ENCODE data around the gene KRT33B.
A peak's percentile ranks its signal among the peaks of the same experiment; 100 is the strongest.

The KRT33B gene

GRCh38 chr17:41325126-41325525 is 44.5 kb downstream of the KRT33B start:
- DNase-seq (ENCODE audit: low spot score), result no peak

DNA sequence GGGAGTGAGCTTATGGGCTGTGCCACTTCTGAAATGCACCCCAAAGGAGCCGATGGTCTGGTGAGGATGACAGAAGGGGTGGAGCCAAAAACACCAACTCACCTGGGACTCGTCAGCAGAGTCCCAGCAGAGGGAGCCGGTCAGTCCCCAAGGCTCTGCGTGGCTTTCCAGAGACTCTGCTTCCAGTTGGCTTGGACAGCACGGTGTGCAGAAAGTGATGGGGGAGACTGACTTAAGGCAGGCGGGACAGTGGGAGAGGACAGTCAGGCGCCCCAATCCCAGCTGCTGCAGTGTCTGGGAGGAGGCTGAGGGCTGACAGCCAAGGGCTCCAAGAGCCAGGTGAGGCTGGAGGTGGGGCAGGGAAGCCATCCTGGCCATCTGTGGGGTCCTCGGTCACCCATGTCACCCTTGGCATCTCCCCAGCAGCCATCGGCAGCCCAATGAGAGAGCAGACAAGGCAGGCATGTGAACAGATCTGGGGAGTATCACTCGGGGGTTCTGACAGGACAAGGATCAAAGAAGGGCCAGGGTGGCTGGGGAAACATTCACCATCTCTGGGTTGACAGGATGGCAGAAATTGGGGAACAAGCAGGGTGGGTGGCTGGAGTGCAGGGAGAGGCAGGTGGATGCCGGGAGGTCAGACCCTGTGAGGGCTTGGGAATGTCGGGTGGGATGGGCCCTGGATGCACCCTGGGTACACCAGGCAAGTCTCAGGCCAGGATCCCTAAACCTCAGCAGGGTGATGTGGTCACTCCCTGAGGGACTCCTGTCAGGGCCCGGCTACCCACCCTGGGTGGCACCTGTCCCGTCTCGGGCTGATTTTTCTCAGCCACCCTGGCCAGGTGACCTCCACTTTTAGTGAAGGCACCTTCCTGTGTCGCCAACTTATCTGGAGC is 45.2 kb downstream of the KRT33B start:
- DNase-seq (ENCODE audit: low spot score), result peak; percentile 45

- DNase-seq (ENCODE audit: low spot score), result no peak
These were observed 46.4 kb downstream of the KRT33B start for GRCh38 chr17:41322903-41323895.

- DNase-seq (ENCODE audit: low spot score), result peak; percentile 36
These were observed 47.3 kb downstream of the KRT33B start for GRCh38 chr17:41322094-41322902.

DNA sequence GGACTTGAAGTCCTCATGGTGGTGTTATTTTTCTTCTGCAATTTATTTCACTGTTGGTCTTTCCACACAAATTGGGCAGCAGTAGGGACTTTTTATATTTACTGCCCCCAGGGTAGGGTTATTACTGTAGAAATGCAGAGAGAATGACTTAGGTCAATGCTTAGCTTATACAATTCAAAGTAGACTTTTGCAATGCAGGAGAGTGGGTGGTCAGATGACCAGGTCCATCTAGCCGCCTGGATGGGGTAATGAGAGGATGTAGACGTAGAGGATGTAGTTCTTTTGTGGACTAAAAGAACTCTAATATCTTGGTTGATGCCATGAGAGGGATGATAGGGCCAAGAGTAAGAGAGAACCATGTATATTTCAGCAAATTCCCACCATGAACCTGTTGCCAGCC is 51.4 kb downstream of the KRT33B start:
- DNase-seq (ENCODE audit: low spot score), result no peak

DNA sequence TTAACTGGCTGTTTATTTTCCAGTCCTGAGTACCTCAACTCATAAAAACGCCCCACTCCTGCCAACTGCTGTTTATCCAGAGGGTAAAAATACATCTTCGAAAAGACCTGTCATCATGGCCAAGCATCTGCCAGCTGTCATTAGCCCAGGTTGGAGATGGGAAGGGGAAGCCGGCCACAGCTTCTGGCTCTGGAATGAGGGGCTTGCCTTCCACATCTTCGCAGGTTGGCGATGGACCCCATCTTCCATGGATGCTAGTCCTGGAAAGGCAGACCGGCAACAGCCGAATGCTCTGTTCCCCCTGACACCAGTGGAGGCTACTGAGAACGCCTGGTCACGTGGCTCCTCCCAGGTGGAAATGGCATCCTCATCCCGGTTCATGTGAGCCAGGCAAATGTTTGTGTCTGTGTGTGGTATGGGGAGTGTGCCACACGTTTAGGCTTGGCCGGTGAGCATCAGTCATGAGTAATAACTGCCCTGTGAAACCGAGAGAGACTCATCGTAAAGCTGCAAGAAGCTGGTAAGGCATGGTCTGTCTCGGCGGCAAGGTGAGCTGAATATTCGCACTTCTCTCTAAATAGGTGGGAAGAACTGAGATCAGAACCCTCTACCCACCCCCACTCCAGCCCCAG is 53.7 kb downstream of the KRT33B start:
- DNase-seq (ENCODE audit: low spot score), result no peak

DNA sequence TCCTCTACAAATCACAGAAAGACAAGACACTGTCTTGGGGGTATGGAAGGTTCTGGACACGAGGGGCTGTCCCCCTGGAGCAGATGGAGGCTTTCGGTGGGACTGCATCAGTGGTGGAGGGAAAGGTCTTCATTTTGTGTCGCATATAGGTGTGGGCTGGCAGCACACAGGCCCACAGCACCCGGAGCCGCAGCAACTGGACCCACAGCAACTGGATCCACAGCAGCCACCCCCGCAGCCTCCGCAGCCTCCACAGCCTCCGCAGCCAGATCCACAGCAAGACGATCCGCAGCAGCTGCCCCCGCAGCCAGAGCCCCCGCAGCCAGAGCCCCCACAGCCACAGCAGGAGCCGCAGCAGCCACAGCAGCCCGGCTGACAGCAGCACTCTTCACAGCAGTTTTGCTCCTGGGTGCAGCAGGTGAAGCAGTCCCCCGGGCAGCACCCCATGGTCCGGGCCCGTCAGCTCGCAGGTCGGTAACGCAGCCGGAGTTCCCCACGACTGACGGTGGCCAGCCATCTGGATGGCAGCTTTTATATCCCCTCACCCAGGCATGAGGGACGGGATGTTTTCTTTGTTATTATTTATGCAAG is 54.3 kb downstream of the KRT33B start, which contains the start of gene KRTAP17-1:
TSS of gene KRTAP17-1 (minus strand) at position 507 of the 591 bp plus-strand sequence. CDS start at position 447, 60 bp downstream.
- DNase-seq (ENCODE audit: low spot score), result no peak
